NCI-H524 treated with DMSO at 0.1 percent for 48 hours (cell line): Measurements from ENCODE around the gene CACNA1H.
"Not testable (repeated sequence)": the region's sequence is repeated elsewhere in the genome, so short reads cannot be mapped to it uniquely, and the experiment has no call there.

ENCODE experiments used
- DNase-seq: peaks from one replicate; lab custom pipeline; 2025; lab: John Stamatoyannopoulos, UW

The CACNA1H gene

DNA sequence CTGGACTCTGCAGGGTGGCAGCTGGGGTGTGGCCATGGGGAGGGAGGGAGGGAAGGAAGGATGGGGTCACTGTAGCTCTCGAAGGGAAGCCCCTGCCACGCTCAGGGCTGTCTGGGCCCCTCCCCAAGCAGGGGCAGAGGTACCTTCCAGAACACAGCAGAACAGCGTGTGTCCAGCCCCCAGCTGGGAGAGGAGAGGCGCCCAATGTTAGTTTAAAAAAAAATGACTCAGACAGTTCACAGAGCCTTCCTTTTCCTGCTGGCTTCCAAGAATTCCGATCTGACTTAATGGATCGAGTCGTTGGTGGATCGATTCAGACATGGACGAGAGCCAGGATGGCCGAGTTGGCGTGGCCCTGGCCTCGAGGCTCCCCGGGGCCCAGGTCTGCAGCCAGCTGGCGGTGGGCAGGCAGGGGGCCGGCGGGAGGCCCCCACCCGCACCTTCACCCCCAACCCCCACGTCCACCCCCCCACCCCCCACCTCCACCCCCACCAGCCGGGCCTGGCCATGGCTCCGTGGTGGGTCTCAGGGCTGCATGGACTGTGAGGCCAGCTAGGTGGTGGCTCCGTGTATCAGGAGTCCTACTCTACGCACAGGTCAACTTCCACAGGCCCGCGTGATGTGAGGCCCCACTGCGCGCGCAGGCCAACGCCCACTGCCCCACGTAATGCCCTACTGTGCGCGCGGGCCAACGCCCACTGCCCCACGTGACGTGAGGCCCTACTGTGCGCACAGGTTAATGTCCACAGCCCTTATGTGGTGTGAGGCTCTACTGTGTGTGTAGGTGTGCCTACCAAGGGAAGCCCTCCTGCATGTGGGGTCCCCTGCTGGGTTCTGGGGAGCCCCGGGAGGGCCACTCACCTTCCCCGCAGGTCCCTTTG is 21.8 kb downstream of the CACNA1H start:
- DNase-seq = no peak

GRCh38 chr16:1175566-1176279 is 22.8 kb downstream of the CACNA1H start:
- DNase-seq = no peak

- DNase-seq = no peak
Observed at GRCh38 chr16:1176280-1176897, 23.5 kb downstream of the CACNA1H start.

DNA sequence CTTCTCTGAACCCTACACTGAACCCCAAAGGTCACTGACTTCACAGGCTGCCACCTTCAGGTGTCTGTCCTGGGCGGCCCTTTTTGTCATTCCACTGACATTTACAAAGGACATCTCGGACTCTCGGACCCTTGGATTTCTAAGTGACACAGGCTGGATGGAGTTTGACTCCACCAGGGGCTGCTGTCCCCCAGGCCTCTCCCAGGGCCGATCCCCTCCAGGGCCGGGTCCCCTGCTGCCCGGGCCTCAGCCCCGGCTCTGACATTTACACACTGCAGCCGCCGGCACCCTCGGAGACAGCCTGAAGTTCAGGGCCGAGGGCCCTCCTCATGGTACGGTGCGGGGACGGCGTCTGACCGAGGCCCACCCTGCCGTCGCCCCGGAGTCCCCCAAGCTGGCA is 24.1 kb downstream of the CACNA1H start:
- DNase-seq = no peak

DNA sequence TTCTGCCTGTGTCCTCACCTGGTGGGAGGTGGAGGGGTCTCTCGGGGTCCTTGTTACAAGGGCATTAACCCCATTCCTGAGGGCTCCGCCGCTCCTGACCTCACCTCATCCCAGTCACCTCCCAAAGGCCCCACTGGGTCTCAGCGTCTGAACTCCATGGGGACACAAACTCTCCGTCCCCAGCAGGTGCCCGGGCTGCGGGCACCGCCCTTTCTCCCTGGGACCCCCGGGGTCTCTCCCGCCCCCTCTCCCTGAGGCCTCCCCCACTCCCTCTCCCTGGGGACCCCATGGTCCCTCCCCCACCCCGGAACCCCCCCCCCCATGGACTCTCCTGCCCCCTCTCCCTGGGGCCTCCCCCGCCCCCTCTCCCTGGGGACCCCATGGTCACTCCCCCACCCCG is 24.8 kb downstream of the CACNA1H start:
- DNase-seq = no peak

DNA sequence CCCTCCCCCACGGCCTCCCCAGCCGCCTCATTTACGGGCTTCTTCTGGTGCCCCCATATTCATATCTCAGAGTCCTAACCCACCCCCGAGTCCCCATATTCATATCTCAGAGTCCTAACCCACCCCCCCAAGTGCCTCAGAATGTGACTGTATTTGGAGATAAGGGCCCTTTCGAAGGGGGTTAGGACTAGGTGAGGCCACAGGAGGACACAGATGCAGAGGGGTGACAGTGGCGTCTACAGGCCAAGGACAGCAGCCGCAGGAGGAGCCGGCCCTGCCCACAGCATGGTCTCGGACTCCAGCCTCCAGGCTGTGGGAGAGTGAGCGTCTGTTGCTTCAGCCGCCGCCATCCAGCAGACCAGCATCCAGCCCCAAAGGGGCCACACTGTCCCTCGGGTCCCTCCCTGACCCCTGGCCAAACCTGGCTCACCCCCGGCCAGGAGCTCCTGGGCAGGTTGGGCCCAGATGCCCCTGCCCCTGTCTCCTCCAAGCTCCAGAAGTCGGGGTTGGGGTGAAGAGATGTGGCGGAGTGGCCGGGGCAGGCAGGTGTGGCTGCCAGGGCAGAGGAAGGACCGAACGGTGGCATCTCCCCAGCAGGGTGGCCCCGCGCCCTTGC is 25.5 kb downstream of the CACNA1H start:
- no peak for DNase-seq

DNA sequence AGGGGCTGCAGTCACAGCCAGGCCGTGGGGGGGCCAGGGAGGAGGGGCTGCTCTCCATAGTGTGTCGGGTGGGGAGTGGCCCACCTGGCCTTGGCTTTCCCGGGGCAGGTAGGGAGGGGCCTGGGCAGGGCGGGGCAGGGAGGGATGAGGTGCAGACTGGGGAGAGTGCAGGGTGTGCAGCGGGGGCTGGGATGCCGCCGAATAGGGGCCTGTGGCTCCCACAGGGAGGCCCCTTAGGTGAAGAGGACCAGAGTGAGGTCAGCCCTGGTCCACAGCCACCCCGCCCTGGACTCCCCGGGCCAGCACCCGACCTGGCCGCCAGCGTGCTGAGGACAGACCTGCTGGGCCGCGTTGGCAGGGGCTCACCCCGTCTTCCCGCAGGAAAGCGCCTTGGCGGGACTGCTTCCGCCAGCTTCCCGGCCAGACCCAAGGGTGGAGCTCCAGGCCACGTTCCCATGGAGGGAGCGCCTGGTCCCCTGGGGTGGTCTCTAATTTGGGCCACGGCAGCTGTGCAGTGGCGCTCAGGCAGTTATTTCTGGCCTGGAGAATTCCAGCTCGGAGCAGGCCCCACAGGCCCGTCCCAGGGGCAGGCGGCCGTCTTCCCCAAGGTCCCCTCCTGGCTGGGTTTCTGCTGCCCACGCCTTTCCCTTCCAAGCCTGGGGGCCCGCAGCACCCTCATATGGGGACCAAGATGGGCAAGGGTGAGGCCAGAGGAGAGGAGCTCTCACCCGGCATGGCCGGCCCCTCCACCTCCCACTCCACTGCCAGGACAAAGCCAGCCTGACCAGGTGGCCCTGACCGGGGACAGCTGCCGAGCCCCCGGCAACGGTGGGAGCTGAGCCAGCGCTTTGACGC is 27.9 kb downstream of the CACNA1H start:
- DNase-seq = no peak

DNA sequence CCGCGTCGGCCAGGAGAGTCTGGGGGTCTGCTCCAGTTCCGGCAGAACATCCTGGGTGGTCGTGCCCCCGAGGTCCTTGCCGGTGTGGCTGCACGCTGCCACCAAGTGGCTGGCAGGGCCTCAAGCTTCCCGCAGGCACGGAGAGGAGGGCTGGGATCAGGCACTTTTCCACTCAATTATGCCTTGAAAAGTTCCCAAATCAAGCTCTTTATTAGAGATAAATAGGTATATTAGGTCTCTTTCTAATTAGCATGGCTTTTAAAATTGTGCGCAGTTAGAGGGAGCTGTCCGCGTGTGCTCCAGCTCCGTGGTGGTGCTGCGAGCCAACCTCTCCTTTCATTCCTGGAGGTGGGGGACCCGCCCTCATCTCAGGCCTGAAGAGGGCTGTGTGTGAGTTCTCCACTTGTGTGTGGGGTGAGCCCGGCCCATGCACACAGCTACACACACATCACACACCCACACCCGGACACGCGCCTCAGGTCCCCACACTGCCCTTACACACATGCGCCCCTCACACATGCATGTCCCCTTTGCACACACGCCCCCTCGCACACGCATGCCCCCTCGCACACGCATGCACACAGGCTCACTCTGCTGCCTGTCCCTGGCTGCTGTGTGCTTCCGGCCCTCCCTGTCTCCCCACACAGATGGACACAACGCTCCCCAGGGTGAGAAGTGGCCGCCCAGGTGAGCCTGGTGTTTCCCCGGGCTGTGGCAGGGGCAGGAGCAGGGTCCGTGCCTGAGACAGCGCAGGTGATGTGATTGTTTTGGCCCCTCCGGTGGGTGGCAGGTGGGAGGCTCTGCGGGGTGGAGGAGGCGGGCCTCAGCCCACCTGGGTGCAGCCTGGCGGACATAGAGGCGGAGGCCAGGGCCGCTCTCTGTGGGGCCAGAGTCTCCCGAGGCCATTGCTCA is 28.8 kb downstream of the CACNA1H start:
- no peak for DNase-seq

DNA sequence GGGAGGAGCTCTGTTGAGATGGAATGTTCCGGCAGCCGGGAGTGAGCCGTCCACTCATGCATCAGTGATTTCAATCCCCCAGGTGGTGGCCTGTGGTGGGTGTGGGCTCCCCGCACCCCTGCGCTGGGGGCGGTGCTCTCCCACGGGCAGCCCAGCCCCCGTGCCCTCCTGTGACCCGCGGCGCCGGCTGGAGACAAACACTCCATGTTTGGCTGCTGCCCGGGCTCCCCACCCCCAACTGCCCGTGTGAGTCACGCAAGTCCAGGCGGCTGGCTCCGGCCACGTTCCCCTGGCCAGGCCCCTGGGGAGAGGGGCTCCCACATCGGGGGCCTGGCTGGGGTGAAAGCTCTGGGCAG is 29.4 kb downstream of the CACNA1H start:
- no peak for DNase-seq

DNA sequence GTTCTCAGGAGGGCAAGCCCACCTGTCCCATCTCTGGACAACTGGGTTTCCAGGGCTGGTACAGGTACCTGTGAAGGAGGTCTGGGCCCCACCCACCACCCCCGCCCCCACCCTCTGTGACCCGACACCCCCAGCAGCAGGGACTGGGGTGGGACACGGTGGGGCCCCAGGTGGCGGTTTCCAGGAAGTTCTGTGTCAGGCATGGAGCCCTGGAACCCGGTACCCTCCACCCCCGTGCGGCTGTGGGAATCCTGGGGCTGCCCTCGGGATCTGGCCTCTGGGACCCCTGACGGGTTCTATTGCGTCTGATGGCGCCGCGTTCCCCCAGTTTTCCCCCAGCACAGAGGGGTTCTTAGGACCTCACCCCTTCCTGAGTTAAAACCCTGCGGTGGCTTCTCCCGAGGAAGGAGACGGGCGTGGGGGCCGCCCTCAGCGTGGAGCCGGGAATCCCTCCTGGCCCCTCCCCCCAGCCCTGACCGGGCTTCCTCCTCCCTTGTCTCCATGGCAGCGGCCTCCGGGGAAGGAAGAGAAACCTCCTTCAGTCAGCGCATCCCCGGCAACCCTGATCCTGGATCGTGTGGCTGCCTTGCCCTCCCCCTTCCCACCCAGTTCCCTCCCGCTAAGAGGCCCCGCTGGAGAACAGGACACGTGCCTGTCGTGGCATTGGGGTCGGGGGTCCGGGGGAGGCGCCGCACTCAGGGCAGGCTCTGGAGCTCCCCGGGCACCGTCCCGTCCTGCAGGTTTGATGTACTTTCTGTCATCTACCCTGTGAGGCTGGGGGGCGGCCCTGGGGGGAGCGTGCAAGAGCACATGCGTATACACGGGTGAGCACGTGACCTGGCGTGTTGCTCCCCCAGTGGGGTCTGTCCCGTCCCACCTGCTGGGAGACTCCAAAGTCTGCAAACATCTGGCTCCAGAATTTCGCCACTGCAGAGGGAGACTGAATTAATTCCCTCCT is 30.3 kb downstream of the CACNA1H start:
- DNase-seq = peak; percentile 6

- DNase-seq = peak; percentile 10
Observed at GRCh38 chr16:1184156-1184868, 31.4 kb downstream of the CACNA1H start.

GRCh38 chr16:1184980-1185379 is 32.1 kb downstream of the CACNA1H start:
- no peak for DNase-seq

GRCh38 chr16:1185460-1186207 is 32.7 kb downstream of the CACNA1H start:
- not testable (repeated sequence) for DNase-seq

GRCh38 chr16:1188432-1189189 is 35.7 kb downstream of the CACNA1H start:
- DNase-seq = no peak

GRCh38 chr16:1189455-1189854 is 36.5 kb downstream of the CACNA1H start:
- no peak for DNase-seq

DNA sequence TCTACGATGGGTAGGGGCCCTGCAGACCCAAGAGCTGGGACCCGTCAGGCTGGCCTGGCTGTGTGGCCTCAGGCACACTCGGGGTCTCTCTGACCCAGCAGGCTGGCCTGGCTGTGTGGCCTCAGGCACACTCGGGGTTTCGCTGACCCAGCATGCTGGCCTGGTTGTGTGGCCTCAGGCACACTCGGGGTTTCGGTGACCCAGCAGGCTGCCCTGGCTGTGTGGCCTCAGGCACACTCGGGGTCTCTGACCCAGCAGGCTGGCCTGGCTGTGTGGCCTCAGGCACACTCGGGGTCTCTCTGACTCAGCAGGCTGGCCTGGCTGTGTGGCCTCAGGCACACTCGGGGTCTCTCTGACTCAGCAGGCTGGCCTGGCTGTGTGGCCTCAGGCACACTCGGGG is 37.9 kb downstream of the CACNA1H start:
- not testable (repeated sequence) for DNase-seq

DNA sequence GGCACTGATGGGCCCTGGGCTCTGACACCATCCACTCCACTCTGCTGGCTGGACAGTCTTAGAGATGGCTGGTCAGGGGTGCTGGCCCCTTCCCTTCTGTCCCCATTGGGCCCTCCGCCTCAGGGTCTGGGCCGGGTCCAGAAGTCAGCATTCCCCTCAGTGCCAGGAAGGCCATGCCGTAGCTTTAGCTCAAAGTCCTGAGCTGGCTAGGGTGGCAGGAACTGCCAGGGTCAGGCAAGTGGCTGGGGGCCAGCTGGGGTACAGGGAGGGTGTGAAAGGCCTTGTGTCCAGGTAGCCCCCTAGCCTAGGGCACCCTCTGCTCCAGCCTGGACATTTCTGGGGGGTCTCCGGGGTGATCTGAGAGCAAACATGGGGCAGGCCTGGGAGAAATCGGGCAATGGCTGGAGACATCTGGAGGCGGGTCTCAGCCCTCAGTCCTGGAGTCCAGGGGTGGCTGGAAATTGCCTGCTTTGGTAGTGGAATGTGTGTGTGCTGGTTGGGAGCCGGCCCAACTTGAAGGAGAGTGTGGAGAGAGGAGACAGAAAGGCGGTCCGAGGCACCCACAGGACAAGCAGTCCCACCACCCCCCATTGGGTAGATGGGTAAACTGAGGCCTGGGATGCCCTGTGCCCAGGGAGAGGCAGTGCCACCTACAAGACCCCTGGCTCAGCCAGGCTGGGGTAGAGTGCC is 39.6 kb downstream of the CACNA1H start:
- DNase-seq = no peak
